PC-9 (cell line): ENCODE results near the gene GAL3ST1.

Experiments used
- EZH2 ChIP-seq: fragments of 200-600 bp; sonication (generic); IDR thresholded peaks from 2 replicates; pipeline ENCODE4 v1.8.0; 2017; ENCODE audit warnings: antibody characterized with exemption, low read depth
- TF ChIP-seq, protein P1 (sequence below): fragments of 200-600 bp; sonication (generic); conservative IDR thresholded peaks from 2 replicates; pipeline ENCODE4 v1.6.1; 2017; ENCODE audit warnings: mixed run types, antibody characterized with exemption, mild to moderate bottlenecking, moderate library complexity

DNA sequence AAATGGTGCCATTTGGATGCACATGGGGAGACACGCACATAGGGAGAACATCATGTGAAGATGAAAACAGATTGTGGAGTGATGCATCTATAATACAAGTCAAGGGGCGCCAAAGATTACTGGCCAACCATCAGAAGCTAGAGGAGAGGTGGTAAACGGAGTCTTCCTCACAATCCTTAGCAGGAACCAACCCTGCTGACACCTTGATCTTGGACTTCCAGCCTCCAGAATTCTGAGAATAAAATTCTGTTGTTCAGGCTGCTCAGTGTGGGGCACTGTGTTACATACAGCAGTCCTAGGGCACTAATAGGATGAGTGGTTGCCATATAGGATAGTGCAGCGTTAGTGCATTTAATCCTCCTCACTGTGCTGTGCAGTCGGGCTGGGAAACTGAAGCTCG is 61.0 kb downstream of the GAL3ST1 start:
- TF ChIP-seq, protein P1, sequence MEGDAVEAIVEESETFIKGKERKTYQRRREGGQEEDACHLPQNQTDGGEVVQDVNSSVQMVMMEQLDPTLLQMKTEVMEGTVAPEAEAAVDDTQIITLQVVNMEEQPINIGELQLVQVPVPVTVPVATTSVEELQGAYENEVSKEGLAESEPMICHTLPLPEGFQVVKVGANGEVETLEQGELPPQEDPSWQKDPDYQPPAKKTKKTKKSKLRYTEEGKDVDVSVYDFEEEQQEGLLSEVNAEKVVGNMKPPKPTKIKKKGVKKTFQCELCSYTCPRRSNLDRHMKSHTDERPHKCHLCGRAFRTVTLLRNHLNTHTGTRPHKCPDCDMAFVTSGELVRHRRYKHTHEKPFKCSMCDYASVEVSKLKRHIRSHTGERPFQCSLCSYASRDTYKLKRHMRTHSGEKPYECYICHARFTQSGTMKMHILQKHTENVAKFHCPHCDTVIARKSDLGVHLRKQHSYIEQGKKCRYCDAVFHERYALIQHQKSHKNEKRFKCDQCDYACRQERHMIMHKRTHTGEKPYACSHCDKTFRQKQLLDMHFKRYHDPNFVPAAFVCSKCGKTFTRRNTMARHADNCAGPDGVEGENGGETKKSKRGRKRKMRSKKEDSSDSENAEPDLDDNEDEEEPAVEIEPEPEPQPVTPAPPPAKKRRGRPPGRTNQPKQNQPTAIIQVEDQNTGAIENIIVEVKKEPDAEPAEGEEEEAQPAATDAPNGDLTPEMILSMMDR, result no peak
- TF ChIP-seq EZH2, result no peak
